Muscle layer of colon (tissue), 2 donors: ENCODE measurements around the gene CXADR.
"Not testable (repeated sequence)": the region's sequence is repeated elsewhere in the genome, so short reads cannot be mapped to it uniquely, and the experiment has no call there.

Source experiments
- H3K27ac ChIP-seq: one replicate; pipeline ENCODE4 v1.7.0; 2013; ENCODE audit warnings: low read depth, mild to moderate bottlenecking, low read length, moderate library complexity
- H3K27me3 ChIP-seq, 2 donors: one replicate each; pipeline ENCODE4 v1.7.0; 2013; ENCODE audit warnings: low read length in 2 of 2, mild to moderate bottlenecking in 2 of 2; ENCODE audit not compliant: insufficient read depth in 2 of 2, control insufficient read depth in 1 of 2
- H3K36me3 ChIP-seq: one replicate; pipeline ENCODE4 v1.7.0; 2013; ENCODE audit warnings: mild to moderate bottlenecking, low read length; ENCODE audit not compliant: insufficient read depth
- H3K4me1 ChIP-seq: one replicate; pipeline ENCODE4 v1.7.0; 2013; ENCODE audit warnings: mild to moderate bottlenecking, low read length; ENCODE audit not compliant: insufficient read depth
- H3K4me3 ChIP-seq, 2 donors: one replicate each; pipeline ENCODE4 v1.7.0; 2013; ENCODE audit warnings: low read length in 2 of 2, low read depth in 1 of 2, mild to moderate bottlenecking in 1 of 2, moderate library complexity in 1 of 2
- H3K9ac ChIP-seq: one replicate; pipeline ENCODE4 v1.7.0; 2013; ENCODE audit warnings: low read length
- H3K9me3 ChIP-seq: one replicate; pipeline ENCODE4 v1.7.0; 2013; ENCODE audit warnings: mild to moderate bottlenecking, low read length
- donor health status: abdominal sarcoma.
- donor health status: Adenocarcinoma of cecum.

The CXADR gene

GRCh38 chr21:17506951-17507350, 5.9 kb upstream of the CXADR start:
- Histone ChIP-seq H3K4me3 (no peak overlapping the region), H3K9me3 (no peaks in the 10 kb centered on the region), H3K36me3 (no peaks in the 10 kb centered on the region), H3K4me1 (no peaks in the 10 kb centered on the region), H3K9ac (no peak overlapping the region), H3K27me3 (peaks cover 0 to under 1% of the 10 kb centered on the region in 2 donors), H3K27ac (no peak overlapping the region)

GRCh38 chr21:17507591-17507990, 5.3 kb upstream of the CXADR start:
- Histone ChIP-seq H3K9ac (no peak overlapping the region), H3K27ac (no peak overlapping the region), H3K36me3 (no peaks in the 10 kb centered on the region), H3K4me3 (no peak overlapping the region), H3K27me3 (peaks cover 0 to 6% of the 10 kb centered on the region in 2 donors), H3K4me1 (no peaks in the 10 kb centered on the region), H3K9me3 (no peaks in the 10 kb centered on the region)

GRCh38 chr21:17513214-17514123, 626 bp downstream of the CXADR start:
- Histone ChIP-seq H3K27me3 (peaks cover 7 to 26% of the 10 kb centered on the region in 2 donors), H3K36me3 (no peaks in the 10 kb centered on the region), H3K4me3 (peak overlapping the region; percentile 64 to 69), H3K9me3 (no peaks in the 10 kb centered on the region), H3K4me1 (peaks cover 11% of the 10 kb centered on the region), H3K9ac (no peak overlapping the region), H3K27ac (no peak overlapping the region)

GRCh38 chr21:17514124-17514845, 1.4 kb downstream of the CXADR start:
- no peaks in the 10 kb centered on the region for H3K9me3 ChIP-seq
- H3K4me3 ChIP-seq: peak overlapping the region in 1 of 2 donors; percentile 69
- H3K9ac ChIP-seq: no peak overlapping the region
- H3K27me3 ChIP-seq: peaks cover 7 to 26% of the 10 kb centered on the region in 2 donors
- H3K27ac ChIP-seq: no peak overlapping the region
- no peaks in the 10 kb centered on the region for H3K36me3 ChIP-seq
- H3K4me1 ChIP-seq: peaks cover 11% of the 10 kb centered on the region

- H3K9me3 ChIP-seq, H3K36me3 ChIP-seq, H3K4me3 ChIP-seq, H3K9ac ChIP-seq, H3K27ac ChIP-seq: not testable (repeated sequence)
- H3K4me1 ChIP-seq: peaks cover 11% of the 10 kb centered on the region
- H3K27me3 ChIP-seq: peaks cover 7 to 25% of the 10 kb centered on the region in 2 donors
These were observed 4.2 kb downstream of the CXADR start for GRCh38 chr21:17517008-17517407.

- no peak overlapping the region for H3K4me3 ChIP-seq
- no peaks in the 10 kb centered on the region for H3K36me3 ChIP-seq
- H3K9ac ChIP-seq: no peak overlapping the region
- no peak overlapping the region for H3K27ac ChIP-seq
- peaks cover 0 to 9% of the 10 kb centered on the region in 2 donors for H3K27me3 ChIP-seq
- no peaks in the 10 kb centered on the region for H3K9me3 ChIP-seq
- H3K4me1 ChIP-seq: peaks cover under 1% of the 10 kb centered on the region
These were observed 6.4 kb downstream of the CXADR start for GRCh38 chr21:17519208-17519738.

DNA sequence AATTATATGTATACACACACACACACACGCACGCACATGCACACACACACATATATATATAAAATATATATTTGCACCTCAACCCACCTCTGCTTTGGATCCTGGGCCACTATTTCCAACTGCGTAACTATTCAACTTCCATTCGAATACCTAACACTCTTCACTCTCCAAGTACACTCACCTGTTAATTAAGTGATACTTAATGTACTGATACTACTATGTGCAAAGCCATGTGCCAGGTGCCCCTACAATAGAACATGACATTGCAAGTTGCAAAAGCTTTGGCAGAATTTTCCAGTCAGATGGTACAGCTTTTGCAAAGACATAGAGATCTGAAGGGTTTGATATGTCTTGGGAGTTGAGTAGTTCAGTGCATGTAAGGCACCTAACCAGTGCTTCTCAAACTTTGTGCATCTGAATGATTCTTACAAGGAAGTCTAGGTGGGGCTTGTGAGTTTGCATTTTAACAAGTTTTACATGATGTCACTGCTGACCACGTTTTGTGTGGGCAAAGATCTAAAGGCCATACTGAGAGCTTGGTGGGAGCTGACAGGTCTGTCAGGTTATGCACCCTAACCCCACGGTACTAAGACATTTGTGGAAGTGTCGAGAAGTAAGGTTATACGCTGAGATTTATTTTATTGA, 7.2 kb downstream of the CXADR start:
- Histone ChIP-seq H3K27ac (no peak overlapping the region), H3K27me3 (peaks cover 0 to 9% of the 10 kb centered on the region in 2 donors), H3K4me3 (no peak overlapping the region), H3K36me3 (no peaks in the 10 kb centered on the region), H3K9me3 (no peaks in the 10 kb centered on the region), H3K9ac (no peak overlapping the region), H3K4me1 (no peaks in the 10 kb centered on the region)

DNA sequence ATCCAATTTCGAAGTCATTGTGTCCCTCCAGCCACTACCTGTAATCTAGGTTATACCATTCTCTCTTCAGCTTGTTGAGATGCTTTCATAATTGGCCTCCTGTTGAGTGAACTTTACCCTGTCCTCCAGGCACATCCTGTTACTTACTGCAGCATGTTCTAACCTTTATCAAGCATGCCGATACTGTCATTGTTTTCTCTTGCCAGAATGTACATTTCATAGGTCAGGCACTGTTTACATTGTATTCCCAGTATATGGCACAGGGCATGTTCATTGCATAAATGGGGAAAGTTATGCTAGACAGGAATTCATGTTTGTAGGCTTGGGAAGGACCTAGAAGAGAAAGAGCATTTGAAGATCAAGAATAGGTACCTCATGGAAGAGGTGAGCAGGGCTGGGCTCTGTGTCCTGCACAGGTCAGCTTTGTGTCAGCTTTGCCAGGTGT, 10.2 kb downstream of the CXADR start:
- H3K27me3 ChIP-seq: no peaks in the 10 kb centered on the region
- H3K4me1 ChIP-seq: no peaks in the 10 kb centered on the region
- no peak overlapping the region for H3K27ac ChIP-seq
- no peak overlapping the region for H3K4me3 ChIP-seq
- no peaks in the 10 kb centered on the region for H3K9me3 ChIP-seq
- H3K9ac ChIP-seq: no peak overlapping the region
- H3K36me3 ChIP-seq: no peaks in the 10 kb centered on the region

DNA sequence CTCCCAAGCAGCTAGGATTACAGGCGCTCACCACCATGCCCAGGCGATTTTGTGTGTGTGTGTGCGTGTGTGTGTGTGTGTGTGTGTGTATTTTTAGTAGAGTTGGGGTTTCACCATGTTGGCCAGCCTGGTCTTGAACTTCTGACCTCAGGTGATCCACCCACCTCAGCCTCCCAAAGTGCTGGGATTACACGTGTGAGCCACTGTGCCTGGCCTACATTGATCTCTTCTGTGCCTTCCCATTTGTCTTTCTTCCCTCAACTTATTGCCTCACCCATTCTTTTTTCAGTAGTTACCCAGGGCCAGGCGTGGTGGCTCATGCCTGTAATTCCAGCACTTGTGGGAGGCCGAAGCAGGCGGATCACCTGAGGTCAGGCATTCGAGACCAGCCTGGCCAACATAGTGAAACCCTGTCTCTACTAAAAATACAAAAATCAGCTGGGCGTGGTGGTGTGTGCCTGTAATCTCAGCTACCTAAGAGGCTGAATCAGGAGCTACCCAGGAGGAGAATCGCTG, 11.2 kb downstream of the CXADR start:
- H3K27ac ChIP-seq, H3K4me1 ChIP-seq: not testable (repeated sequence)

DNA sequence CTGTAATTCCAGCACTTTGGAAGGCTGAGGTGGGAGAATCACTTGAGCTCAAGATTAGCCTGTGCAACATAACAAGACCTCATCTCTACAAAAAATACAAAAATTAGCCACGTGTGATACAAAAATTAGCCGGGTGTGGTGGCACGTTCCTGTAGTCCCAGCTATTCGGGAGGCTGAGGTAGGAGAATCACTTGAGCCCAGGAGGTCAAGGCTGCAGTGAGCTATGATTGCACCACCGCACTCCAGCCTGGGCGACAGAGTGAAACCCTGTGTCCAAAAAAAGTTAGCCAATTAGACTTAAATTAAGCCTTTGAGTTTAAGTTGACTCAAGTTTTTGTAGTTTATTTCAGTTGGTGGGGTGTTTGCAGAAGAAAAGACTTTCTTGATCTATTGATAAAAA, 11.8 kb downstream of the CXADR start:
- no peaks in the 10 kb centered on the region for H3K36me3 ChIP-seq
- H3K4me3 ChIP-seq: no peak overlapping the region
- H3K4me1 ChIP-seq: no peaks in the 10 kb centered on the region
- no peak overlapping the region for H3K9ac ChIP-seq
- no peaks in the 10 kb centered on the region for H3K9me3 ChIP-seq
- H3K27me3 ChIP-seq: no peaks in the 10 kb centered on the region
- no peak overlapping the region for H3K27ac ChIP-seq

More for the DNA sequence above, 11.2 kb downstream of the CXADR start:
- H3K9me3 ChIP-seq, H3K27me3 ChIP-seq, H3K9ac ChIP-seq, H3K36me3 ChIP-seq, H3K4me3 ChIP-seq: not testable (repeated sequence)

DNA sequence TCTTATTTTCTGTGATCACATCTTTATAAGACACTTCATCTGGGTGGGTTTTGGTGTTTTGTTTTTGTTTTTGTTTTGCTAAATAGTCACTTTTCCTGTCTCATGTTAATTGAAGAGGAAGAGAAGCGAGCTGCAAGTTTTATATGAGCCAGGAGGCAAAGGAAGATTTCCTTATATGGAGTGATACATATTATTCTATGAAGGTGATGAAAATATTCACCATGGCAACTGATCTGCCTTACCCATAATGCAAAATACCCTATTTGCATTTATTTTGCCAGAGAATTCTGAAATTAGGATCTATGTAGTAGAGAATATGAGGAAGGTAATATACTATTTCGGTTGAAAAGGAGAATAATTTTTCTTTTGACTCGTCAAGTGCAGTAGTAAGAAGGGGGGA, 13.9 kb downstream of the CXADR start:
- no peaks in the 10 kb centered on the region for H3K36me3 ChIP-seq
- H3K4me3 ChIP-seq: no peak overlapping the region
- no peak overlapping the region for H3K27ac ChIP-seq
- H3K4me1 ChIP-seq: no peaks in the 10 kb centered on the region
- no peak overlapping the region for H3K9ac ChIP-seq
- H3K9me3 ChIP-seq: no peaks in the 10 kb centered on the region
- H3K27me3 ChIP-seq: no peaks in the 10 kb centered on the region
